ENCODE data around the gene STX8.

The STX8 gene

GRCh38 chr17:9203771-9204425 is 371.7 kb downstream of the STX8 start:
- H3K9me3 Mint-ChIP-seq: no peaks in the 10 kb centered on the region
- H3K36me3 Mint-ChIP-seq (ENCODE audit: low read depth): peaks cover 62% of the 10 kb centered on the region
- no peak for DNase-seq
- peaks cover 10% of the 10 kb centered on the region for H3K27me3 Mint-ChIP-seq (ENCODE audit: low read depth, poor library complexity)
- TF ChIP-seq, protein P1, sequence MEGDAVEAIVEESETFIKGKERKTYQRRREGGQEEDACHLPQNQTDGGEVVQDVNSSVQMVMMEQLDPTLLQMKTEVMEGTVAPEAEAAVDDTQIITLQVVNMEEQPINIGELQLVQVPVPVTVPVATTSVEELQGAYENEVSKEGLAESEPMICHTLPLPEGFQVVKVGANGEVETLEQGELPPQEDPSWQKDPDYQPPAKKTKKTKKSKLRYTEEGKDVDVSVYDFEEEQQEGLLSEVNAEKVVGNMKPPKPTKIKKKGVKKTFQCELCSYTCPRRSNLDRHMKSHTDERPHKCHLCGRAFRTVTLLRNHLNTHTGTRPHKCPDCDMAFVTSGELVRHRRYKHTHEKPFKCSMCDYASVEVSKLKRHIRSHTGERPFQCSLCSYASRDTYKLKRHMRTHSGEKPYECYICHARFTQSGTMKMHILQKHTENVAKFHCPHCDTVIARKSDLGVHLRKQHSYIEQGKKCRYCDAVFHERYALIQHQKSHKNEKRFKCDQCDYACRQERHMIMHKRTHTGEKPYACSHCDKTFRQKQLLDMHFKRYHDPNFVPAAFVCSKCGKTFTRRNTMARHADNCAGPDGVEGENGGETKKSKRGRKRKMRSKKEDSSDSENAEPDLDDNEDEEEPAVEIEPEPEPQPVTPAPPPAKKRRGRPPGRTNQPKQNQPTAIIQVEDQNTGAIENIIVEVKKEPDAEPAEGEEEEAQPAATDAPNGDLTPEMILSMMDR (IDR thresholded peaks at IDR 0.05): no peak
- no peak overlapping the region for H3K4me3 Mint-ChIP-seq
- H3K27ac Mint-ChIP-seq: no peak overlapping the region
- H3K4me1 Mint-ChIP-seq: peaks cover 25% of the 10 kb centered on the region

DNA sequence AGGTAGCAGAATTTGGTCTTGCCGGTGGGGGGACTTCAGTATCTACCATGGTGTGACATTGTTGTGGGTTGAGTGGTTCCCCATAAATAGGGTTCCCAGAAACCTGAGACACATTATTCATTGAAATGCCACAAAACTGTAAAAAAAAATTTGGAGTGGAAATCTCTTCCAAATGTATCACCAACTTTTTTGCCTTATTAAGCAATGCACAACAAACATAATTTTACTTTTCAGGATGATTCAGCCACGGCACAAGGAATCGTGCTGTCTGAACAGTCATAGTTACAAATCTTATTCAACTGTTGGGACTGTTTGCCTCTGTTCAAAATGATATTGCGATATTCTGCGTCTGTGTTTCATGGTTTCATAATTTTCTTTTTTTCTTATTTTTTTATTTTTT is 373.1 kb downstream of the STX8 start:
- H3K27me3 Mint-ChIP-seq (ENCODE audit: low read depth, poor library complexity): peaks cover 10% of the 10 kb centered on the region
- DNase-seq: no peak

GRCh38 chr17:9200699-9201359 is 374.8 kb downstream of the STX8 start:
- H3K27me3 Mint-ChIP-seq (ENCODE audit: low read depth, poor library complexity): peaks cover 6% of the 10 kb centered on the region
- peaks cover 4% of the 10 kb centered on the region for H3K9me3 Mint-ChIP-seq
- TF ChIP-seq, protein P1 (IDR thresholded peaks at IDR 0.05): no peak
- H3K36me3 Mint-ChIP-seq (ENCODE audit: low read depth): peaks cover 82% of the 10 kb centered on the region
- H3K4me3 Mint-ChIP-seq: no peak overlapping the region
- H3K27ac Mint-ChIP-seq: no peak overlapping the region
- DNase-seq: no peak
- peaks cover 22% of the 10 kb centered on the region for H3K4me1 Mint-ChIP-seq

More for the DNA sequence above, 373.1 kb downstream of the STX8 start:
- TF ChIP-seq, protein P1 (IDR thresholded peaks at IDR 0.05): no peak
- no peak overlapping the region for H3K4me3 Mint-ChIP-seq
- no peak overlapping the region for H3K27ac Mint-ChIP-seq
- peaks cover 75% of the 10 kb centered on the region for H3K36me3 Mint-ChIP-seq (ENCODE audit: low read depth)
- peaks cover 4% of the 10 kb centered on the region for H3K9me3 Mint-ChIP-seq
- peaks cover 24% of the 10 kb centered on the region for H3K4me1 Mint-ChIP-seq

All from nephron progenitor cell (in vitro differentiated cells).